Upper lobe of right lung (tissue), 1 donor: ENCODE results near the gene CDS1. TPM values are rescaled to one million over a fixed set of nuclear protein-coding genes. Genes with fewer than 3 reads are reported as not detected.
A peak's percentile ranks its signal among the peaks of the same experiment; 100 is the strongest.

Experiments
- ATAC-seq: fragments of 200-7000 bp; cut with Tn5 transposase; one replicate; pipeline ENCODE4 v1.9.1; 2020; ENCODE audit warnings: mild to moderate bottlenecking, moderate library complexity
- DNase-seq: peaks from one replicate; pipeline ENCODE4 v3.0.0-alpha.2; 2020
- H3K27ac ChIP-seq: fragments of 200-600 bp; one replicate; pipeline ENCODE4 v1.8.0; 2022
- H3K27me3 ChIP-seq: fragments of 200-600 bp; one replicate; pipeline ENCODE4 v1.8.0; 2022; ENCODE audit warnings: mild to moderate bottlenecking
- H3K36me3 ChIP-seq: fragments of 200-600 bp; one replicate; pipeline ENCODE4 v1.8.0; 2022
- H3K4me1 ChIP-seq: fragments of 200-600 bp; one replicate; pipeline ENCODE4 v1.8.0; 2022
- H3K4me3 ChIP-seq: fragments of 200-600 bp; one replicate; pipeline ENCODE4 v1.8.0; 2022; ENCODE audit warnings: mild to moderate bottlenecking
- H3K9me3 ChIP-seq: fragments of 200-600 bp; one replicate; pipeline ENCODE4 v1.8.0; 2022
- intact Hi-C: fragments of 100-400 bp; cut with DNase I; formaldehyde crosslinking; loops from one replicate; pipeline ENCODE4 v1.11.0; 2022
- total RNA-seq: library from RNA; stranded (reverse); fragmentation: NEBNext Ultra II Directional; extraction: Animal tissue kit (Norgen Biotek cat#: 25700); gene quantifications from one replicate; pipeline ENCODE4 v1.2.1, GENCODE V29; 2021
- TF ChIP-seq, protein P1 (sequence below): fragments of 200-600 bp; IDR thresholded peaks from one replicate; pipeline ENCODE4 v1.8.0; 2022; ENCODE audit warnings: antibody characterized with exemption
- donor health status: DM: no; HTN: yes; CAD: no; lungs with severe emphysema.

The CDS1 gene
- total RNA-seq, 1 donor from 2014 or later: 25.1 TPM

DNA sequence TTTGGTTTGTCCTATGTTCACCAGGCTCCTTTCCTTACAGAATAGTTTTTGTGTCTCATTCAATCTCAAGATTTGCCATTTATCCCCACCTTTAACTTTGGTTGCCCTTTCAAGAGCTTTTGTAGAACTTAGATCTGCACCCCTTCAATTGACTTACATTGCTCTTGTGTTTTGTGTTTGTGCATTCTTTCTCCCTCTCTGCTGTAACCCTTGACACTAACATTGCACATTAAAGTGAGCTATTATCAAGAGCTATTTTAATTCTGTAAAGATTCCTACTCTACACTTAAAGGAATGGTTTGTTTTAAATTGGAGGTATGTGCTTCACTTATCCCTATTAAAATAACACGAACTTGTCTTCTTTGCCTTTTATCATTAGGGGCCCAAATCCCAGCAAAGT, 65.3 kb downstream of the CDS1 start:
- ATAC-seq: peak; percentile 57
- intact Hi-C loops: no loop called here
- H3K27ac ChIP-seq: peak overlapping the region; percentile 40

DNA sequence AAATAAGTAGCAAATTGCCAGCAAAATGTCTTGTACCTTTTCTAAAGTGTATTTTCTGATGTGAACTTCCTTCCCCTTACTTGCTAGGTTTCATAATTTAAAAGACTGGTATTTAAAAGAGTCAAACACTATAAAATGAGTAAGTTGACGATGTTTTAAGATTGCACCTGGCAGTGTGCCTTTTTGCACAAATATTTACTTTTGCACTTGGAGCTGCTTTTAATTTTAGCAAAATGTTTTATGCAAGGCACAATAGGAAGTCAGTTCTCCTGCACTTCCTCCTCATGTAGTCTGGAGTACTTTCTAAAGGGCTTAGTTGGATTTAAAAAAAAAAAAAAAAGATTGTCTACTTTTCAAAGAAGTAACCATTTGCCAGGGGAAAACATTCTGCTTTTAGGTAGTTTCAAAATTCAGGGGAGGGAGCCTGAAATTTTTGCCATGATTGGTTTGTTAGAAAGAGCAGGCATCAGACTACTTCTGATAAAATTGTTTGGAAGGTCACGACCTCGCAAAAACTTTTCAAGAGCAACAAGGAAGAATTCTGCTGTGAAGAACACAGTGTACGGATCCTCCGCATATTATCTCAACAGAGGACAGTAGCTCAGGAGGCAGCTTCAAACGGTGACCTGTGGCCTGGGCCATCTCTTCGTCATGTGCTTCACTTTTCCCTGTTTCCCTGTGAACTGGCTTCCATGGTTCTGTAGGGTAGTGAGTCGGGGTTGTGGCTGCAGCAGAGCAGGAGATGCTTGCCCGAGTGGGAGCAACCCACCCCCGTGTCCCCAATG, 66.1 kb downstream of the CDS1 start:
- peak; percentile 70 for ATAC-seq
- H3K27me3 ChIP-seq: no peaks in the 10 kb centered on the region
- intact Hi-C loops: no loop called here
- peaks cover 10% of the 10 kb centered on the region for H3K4me1 ChIP-seq
- TF ChIP-seq, protein P1, sequence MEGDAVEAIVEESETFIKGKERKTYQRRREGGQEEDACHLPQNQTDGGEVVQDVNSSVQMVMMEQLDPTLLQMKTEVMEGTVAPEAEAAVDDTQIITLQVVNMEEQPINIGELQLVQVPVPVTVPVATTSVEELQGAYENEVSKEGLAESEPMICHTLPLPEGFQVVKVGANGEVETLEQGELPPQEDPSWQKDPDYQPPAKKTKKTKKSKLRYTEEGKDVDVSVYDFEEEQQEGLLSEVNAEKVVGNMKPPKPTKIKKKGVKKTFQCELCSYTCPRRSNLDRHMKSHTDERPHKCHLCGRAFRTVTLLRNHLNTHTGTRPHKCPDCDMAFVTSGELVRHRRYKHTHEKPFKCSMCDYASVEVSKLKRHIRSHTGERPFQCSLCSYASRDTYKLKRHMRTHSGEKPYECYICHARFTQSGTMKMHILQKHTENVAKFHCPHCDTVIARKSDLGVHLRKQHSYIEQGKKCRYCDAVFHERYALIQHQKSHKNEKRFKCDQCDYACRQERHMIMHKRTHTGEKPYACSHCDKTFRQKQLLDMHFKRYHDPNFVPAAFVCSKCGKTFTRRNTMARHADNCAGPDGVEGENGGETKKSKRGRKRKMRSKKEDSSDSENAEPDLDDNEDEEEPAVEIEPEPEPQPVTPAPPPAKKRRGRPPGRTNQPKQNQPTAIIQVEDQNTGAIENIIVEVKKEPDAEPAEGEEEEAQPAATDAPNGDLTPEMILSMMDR: no peak
- H3K4me3 ChIP-seq: no peak overlapping the region
- no peaks in the 10 kb centered on the region for H3K9me3 ChIP-seq
- peak overlapping the region; percentile 40 for H3K27ac ChIP-seq
- H3K36me3 ChIP-seq: no peaks in the 10 kb centered on the region
- peak; percentile 58 for DNase-seq

More for the DNA sequence above, 65.3 kb downstream of the CDS1 start:
- Histone ChIP-seq H3K4me1 (peaks cover 10% of the 10 kb centered on the region), H3K36me3 (no peaks in the 10 kb centered on the region), H3K4me3 (no peak overlapping the region), H3K9me3 (no peaks in the 10 kb centered on the region), H3K27me3 (no peaks in the 10 kb centered on the region)
- TF ChIP-seq, protein P1: no peak
- DNase-seq: no peak

DNA sequence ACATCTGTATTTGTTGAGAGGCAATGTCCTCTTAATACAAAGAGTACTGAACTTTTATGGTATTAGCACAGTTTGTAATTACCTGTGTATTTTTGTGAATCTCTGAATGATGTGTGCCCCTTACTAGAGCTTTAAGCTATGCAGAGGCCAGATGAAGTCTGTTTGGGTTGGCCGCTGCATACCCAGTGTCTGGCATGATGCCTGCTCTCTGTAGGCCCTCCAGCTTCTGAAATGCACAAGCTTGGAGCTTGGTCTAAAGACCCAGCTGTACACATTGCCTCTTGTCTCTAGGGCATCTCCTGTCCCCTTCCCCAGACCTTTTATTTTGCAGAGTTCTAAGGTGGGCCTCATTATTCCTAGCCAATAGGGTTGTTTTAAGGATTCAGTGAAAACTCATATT, 68.6 kb downstream of the CDS1 start:
- H3K27ac ChIP-seq: no peak overlapping the region
- H3K36me3 ChIP-seq: no peaks in the 10 kb centered on the region
- TF ChIP-seq, protein P1: no peak
- DNase-seq: no peak
- no peak overlapping the region for H3K4me3 ChIP-seq
- no peaks in the 10 kb centered on the region for H3K9me3 ChIP-seq
- peaks cover 8% of the 10 kb centered on the region for H3K4me1 ChIP-seq
- no peaks in the 10 kb centered on the region for H3K27me3 ChIP-seq
- intact Hi-C loops: no loop called here
- no peak for ATAC-seq

DNA sequence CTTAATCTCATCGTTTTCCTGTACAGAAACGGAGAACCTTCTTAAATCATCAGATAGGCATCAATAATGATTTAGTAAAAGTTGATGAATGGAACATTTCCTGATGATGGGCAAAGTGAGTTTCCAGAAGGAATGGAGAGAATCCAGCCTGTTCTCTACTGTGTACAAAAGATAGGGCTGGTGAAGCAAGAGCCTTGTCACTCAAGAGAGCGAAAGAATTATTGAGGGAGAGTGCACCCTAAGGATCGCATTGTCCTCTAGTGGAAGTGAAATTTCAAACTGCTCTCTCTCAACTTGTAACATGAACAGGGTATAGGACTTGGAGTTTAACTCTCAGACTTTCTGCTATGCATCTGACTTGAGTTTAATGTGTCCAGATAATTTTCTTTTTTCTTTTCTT, 69.6 kb downstream of the CDS1 start:
- Histone ChIP-seq H3K27me3 (no peaks in the 10 kb centered on the region), H3K9me3 (no peaks in the 10 kb centered on the region), H3K4me3 (no peak overlapping the region), H3K36me3 (no peaks in the 10 kb centered on the region), H3K27ac (no peak overlapping the region), H3K4me1 (peaks cover 6% of the 10 kb centered on the region)
- ATAC-seq: no peak
- intact Hi-C loops: no loop called here
- DNase-seq: no peak
- TF ChIP-seq, protein P1: no peak

DNA sequence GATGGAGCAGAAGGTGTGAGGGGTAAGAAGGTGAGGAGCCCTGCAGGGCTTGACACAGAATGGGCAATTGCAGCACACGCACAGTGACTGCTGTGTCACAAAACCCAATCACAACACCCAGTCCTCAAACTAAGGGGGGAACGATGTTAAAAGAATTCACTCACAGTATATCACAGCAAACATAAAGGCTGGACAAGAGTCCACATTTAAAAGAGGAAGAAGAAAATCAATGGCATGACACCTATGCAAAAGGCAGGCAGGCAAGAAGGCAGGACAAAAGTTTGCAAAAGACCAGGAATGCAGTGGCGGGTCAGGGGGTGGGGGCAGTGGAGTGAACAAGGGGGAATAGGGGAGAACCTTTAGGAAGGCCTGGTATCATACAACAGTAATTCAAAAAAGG, 77.7 kb downstream of the CDS1 start:
- no peaks in the 10 kb centered on the region for H3K9me3 ChIP-seq

More for the DNA sequence above, 77.7 kb downstream of the CDS1 start:
- TF ChIP-seq, protein P1: no peak
- ATAC-seq (no peak), DNase-seq (no peak)
- Histone ChIP-seq H3K27ac (no peak overlapping the region), H3K4me3 (no peak overlapping the region), H3K27me3 (no peaks in the 10 kb centered on the region), H3K36me3 (no peaks in the 10 kb centered on the region), H3K4me1 (no peaks in the 10 kb centered on the region)
- intact Hi-C loops: no loop called here
